Activated naive CD4-positive, alpha-beta T cell treated with Interleukin-2 at 50 U/mL for 16 hours (primary cell): ENCODE results near the gene SCNN1G.

Experiments used
- DNase-seq: peaks from one replicate; pipeline ENCODE4 v3.0.0-alpha.2; 2020

The SCNN1G gene

DNA sequence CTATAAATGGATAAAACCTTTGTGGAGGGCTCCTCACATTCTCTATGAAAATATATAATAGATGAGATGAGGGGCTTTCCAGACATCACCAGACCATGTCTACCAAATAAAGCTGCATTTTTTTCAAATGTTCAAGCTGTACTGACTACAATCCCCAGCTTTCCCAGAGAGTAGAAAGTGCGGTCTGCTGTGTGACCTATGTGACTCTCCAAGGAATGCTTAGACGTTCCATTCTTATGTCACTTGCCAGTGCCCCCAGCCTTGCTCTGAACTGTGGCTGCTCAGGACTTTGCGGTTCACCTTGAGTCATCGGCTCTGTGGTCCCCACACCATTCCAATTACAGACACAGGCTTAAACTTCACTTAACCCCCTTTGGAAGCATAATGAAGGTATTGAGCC is 71.8 kb downstream of the SCNN1G start:
- DNase-seq, result no peak

DNA sequence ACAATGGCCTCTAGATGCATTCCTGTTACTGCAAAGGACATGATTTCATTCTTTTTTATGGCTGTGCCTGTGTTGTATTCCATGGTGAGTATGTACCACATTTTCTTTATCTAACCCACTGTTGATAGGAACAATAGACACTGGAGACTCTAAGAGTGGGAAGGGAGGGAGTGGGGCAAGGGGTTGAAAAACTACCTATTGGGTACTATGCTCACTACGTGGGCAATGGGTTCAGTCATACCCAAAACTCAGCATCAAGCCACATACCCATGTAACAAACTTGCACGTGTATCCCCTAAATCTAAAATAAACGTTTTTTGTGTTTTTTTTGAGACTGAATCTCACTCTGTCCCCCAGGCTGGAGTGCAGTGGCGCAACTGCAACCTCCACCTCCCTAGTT is 72.5 kb downstream of the SCNN1G start:
- DNase-seq, result no peak

DNA sequence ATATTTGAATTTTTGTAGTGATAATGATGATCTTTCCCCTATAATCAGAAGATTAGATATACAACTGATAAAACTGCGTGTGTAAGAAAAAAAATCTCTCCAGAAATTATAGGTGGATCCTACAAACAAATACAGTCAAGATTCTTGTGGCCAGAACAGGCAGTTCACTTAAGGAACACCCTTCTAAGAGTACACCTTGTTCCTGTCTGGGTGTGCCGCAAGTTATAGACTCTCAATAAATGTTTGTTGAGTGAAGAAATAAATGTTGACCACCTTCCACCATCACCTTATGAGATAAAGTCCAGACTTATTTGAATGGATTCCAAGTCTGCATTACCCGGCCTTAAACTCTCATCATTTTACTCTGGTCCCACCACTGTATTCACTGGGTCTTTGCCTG is 73.9 kb downstream of the SCNN1G start:
- DNase-seq, result no peak

DNA sequence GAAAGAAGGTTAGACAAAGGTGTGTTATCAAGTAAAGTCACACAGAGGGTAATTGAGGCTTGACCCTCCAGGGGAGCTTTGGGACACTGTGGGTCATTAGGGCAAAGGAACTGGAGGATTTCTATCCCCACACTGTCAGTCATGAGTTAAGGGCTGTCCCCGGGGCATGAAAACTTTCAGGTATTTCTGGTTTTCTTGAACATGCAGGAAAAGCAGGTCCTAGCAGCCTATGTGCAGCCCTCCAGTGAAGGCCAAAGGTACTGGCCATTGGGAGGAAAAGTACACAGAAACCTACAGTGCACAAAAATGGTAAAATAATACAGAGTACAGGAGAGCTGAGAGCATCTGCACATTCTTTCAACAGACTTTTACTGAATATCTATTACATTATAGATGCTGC is 75.1 kb downstream of the SCNN1G start:
- no peak for DNase-seq

DNA sequence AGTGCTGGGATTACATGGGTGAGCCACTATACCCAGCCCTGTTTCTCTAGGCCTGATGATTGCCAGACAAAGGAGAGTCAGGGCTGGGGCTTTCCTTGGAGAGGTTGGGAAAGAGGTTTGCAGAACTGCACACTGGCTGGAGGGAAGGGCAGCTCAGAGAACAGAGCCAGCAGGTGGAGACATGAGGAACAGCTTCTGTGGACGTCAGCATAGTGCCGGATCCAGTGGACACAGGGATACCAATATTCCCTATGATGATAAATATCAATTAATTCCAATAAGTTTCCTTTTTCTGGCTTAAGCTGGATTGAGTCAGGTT is 76.3 kb downstream of the SCNN1G start:
- no peak for DNase-seq
